Iris pigment epithelial cell (primary cell): ENCODE measurements around the gene STAG2.
A peak's percentile ranks its signal among the peaks of the same experiment; 100 is the strongest.

ENCODE experiments used
- DNase-seq: peaks from one replicate; pipeline ENCODE4 v3.0.0-alpha.2; 2011; ENCODE audit warnings: low read depth

Gene STAG2

DNA sequence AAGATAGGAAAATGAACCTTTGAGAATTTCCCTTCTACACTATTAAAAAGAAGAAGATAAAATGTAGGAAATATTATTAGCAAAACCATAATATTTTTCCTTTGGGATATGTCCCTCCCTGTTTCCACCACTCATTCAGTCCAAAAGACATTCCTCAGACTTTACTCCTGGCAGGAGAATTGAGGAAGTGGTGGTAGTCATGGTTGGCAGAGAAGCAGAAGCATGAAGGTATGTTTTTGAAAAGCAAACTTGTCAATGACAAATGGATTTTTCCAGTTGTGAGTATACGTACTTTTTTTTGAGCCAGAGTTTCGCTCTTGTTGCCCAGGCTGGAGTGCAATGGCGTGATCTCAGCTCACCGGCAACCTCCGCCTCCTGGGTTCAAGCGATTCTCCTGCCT lies 13.7 kb downstream of the STAG2 start:
- peak; percentile 24 for DNase-seq

DNA sequence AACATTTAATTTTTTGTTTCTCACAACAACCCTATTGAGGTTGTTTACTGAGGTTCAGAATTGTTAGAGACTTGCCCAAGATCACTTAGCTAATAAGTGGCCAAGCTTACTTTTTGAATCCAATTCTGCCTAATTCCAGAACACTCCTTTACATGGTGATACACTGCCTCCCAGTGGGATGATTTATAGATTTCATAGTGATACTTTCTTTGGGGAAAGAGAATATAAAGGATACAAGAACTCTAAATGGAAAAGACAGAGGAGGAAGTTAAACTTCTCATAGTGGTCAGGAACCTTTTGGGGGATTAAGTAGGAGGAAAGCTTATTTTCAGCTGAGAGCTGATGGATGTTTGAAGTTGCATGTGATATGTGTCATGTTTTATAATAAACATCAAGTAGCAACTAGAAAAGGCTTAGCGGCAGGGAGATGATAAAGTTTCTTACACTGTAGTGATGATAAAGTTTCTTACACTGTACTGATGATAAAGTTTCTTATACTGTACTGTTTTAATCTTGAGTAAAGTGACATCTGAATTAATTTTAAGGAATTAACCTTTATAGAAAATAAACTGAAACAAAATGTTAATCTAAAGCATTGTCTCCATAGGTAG lies 15.3 kb downstream of the STAG2 start:
- peak; percentile 47 for DNase-seq

DNA sequence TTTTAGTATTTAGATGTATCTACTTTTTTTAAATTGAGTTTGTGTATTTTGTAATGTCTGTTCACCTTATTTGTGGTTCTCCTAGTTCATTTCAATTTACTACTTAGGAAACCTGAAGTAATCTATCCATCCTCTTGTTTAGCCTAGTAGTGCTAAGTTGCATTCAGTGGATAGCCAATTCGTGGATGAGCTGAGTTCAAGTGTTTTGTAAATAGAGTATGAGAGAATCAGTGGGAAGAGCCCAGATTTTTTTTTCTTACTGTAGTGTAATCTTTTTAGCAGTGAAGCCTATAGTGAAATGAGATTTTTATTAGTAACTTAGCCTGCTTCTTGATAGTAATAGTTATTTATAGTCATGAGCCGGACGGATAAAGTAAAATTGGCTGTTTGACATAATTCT lies 21.7 kb downstream of the STAG2 start:
- no peak for DNase-seq

DNA sequence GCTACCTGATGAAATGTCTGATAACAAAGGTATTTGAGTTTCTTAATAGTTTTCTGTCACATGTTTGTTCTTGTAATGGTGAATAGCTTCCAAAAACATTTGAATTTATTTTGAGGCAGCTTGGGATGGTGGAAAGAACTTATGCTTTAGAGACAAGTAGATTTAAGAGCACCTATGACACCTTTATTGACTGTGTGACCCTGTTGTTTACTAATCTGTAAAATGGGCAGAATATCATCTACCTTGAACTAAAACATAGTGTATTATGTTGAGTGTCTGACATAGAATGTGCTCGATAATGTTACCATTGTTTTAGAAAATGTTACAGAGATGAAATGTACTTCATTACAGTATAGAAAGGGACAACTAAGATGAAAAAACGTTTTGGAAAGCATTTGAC lies 24.9 kb downstream of the STAG2 start:
- DNase-seq = no peak

DNA sequence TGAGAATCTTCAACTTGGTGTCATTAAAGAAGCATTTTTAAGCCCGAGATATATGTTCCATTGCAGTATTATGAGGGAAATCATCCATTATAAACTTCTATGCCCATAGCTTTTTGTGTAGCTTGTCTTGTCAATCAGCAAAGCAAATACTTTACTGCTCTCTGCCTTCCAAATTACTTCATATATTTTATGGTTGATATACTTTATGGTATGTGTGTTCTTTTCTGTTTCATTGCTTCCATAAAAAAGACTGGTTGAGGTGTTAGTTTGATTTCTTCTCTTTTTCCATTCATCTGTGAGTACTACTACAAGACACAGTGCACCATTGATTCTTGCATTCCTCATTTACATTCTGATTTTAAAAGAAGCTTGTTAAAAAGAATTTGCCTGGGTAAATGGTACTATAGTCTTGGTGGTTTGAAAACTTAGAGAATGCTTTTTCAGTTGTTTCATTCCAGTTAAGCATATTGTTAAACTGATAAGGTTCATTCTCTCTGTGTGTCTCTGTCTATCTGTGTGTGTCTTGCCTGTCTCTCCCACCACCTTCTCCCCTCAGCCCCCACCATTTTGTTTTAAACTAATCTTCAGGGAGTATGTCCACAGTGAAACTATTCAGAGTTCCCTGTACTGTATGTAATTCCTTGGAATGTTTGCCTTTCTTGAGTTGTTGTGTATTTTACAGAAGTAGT lies 27.1 kb downstream of the STAG2 start:
- DNase-seq = no peak

DNA sequence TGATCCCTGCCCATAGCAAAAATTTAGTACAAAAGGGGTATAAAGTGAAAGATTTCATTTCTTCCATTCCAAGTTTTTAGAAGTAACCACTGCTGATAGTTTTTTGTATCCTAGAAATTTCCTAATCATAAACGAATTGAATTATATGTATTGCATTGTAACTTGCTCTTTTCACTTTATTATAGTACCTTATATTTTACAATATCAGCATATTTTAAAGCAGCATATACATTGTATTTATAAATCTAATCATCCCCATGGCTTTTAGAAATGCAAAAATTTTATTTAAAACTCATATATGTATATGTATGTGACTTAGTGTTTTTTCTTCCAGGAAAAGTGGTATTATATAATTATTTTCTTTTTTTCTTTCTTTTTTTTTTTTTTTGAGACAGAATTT lies 27.7 kb downstream of the STAG2 start:
- DNase-seq = no peak

DNA sequence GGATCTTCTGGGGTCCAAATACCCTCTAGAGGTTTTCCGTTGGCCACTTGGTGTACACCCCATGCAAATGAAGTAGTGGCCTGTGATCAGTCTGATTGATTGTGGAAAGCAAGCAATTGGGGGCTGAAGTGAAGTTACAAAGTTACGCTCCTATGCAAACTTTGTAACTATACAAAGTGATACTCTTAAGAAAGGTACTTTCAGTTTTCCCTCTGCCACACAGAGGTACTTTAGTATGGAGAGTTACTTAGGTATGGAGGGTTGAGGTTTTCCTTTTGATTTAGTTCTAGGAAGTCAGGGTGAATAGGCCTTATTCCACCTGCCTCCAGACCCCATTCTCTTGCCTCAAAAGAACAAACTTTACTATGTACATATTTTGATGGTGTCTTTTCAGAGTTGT lies 28.7 kb downstream of the STAG2 start:
- no peak for DNase-seq

DNA sequence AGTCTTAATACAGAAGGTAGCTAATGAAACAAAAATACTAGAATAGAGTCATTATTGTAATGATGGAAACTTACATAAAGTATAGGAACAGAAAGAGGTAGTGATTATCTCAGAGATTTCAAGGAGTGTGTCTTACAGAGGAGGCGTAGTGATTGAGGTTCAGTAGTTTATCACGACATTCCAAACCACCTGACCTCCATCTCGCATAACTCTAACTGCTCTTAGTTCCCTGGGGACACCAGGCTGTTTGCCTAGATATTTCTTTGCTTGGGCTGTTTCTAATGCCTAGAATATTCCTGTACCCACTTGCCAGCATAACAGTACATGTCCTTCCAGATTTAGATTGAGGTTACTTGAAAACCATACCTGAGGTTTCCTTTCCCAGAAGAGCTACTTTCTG lies 29.1 kb downstream of the STAG2 start:
- no peak for DNase-seq

DNA sequence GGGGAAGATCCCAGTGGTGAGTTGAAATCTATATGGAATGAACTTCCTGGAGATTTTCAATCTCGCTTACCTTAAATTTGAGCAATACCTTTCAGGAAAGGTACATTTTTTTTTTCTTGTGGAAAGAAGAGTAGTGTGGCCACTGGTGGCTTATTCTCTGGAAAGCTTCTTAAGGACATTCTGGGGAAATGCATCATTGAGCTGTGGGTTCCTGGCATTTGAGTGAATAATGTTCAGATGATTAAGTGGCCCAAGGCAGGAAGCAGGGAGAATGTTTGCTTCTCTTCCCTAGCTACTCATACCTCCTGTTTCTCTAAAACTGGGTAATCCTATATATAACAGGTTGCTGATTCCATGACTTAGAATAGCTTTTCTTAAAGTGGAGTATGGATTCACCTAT lies 31.8 kb downstream of the STAG2 start:
- DNase-seq = peak; percentile 89

DNA sequence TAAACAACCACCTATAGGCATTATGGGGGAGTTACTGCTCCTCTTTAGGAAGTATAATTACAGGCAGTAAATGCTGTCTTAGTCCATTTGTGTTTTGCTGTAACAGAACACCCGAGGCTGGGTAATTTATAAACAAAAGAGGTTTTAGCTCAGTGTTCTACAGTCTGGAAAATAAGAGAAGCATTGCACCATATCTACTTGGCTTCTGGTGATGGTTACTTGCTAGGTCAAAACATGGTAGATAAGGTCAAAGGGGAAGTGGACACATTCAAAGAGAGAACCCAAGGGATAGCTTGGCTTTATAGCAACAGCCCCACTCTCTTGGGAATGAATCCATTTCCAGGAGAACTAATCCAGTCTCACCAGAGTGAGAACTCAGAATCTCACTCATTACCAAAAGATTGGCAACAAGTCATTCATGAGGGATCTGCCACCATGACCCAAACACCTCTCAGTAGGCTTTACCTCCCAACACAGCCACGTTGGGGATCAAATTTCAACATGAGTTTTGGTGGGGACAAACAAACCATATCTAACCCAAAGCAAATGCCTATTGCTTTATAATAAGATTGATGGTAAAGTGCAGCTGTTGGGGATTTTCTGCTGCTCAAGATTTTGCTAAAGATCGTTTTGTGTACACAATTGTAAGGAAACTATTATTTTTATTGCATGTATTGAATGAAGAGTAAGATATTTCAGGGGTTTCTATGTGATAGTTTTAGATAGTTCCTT lies 32.6 kb downstream of the STAG2 start:
- peak; percentile 65 for DNase-seq

DNA sequence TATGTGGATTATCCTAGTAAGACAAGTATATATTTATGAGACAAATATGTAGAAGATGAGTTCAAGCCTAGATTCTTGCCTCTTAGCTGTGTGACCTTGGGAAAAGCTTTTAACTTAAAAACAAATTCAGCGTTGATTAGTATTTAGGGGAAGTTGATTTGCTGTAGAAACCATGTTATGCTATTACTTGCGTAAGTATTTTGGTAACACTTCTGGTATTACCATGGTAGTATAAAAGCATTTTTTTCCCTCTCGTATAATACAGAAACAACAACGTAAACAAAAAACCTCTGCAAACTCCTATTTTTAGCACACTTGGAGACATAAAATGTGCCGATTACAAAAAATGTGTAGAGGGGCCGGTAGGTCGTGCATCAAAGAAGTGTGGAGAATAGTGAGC lies 33.2 kb downstream of the STAG2 start:
- no peak for DNase-seq

DNA sequence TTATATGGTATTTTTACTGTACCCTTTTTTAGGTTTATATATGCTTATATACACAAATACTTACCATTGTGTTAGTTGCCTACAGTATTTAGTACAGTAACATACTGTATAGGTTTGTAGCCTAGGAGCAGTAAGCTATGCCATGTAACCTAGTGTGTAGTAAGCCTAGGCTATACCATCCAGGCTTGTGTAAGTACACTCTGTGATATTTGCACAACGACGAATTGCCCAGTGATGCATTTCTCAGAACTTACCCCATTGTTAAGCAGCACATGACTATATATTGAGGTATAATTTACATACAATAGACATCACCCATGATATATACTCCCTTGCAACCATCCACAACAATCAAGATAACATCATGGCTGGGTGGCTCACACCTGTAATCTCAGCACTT lies 40.1 kb downstream of the STAG2 start:
- no peak for DNase-seq

DNA sequence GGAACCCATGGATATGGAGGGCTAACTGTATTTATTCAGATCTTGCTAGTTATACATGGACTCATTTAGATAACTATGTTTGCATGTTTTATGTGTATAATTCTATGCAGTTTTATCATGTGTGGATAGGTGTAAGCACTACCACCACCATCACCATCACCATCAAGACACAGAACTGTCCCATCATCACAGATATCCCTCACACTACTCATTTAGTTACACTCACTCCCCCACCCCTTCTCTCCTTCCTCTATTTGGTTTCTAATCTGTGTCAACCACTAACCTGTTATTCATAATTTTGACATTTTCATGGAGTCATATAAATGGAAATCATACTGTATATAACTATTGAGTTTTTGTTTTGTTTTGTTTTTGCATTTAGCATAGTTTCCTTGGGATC lies 43.7 kb downstream of the STAG2 start:
- no peak for DNase-seq

DNA sequence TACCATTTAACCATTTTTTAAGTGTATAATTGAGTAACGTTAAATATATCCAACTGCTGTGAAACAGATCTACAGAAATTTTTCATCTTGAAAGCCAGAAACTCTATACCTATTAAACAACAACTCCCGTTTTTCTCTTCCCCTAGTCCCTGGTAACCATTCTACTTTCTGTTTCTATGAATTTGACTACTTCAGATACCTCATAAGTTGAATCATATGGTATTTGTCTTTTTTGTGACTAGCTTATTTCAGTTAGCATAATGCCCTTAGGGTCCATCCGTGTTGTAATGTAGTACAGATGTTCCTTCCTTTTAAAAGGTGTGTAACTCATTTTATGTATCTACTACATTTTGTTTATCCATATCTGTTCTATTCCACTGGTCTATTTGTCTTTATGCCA lies 48.7 kb downstream of the STAG2 start:
- no peak for DNase-seq

DNA sequence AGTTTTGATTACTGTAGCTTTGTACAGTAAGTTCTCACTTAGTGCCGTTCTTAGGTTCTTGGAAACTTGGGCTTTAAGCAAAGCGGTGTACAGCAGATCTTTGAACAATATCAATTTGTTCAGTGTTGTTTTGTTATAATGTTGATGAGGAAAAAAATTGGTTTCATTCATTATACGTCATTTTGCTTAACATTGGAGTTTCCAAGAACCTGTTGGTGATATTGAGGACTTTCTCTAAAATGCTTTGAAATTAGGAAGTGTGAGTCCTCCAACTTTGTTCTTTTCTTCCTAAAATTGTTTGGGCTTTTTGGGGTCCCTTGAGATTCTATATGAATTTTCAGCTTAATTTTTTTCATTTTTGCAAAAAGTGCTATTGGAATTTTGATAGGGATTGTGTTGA lies 49.1 kb downstream of the STAG2 start:
- DNase-seq = no peak

DNA sequence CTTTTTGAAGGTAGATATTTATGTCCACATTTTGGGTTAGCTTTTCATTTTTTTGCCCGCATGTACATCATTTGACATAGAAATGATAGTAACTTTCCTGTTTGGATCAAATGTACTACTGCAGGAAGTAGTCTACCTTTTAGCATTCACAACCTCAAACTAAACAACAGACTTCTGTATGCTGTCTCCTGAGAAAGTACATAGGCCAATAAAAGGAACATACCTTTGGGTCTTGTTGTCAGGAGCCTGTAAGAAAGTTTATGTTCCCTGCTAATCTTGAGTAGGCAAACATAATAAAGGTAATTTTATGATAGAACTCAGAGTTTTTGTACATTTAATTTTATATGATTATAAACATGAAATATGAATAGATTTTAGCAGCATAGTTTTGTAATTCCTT lies 54.2 kb downstream of the STAG2 start:
- DNase-seq = no peak

DNA sequence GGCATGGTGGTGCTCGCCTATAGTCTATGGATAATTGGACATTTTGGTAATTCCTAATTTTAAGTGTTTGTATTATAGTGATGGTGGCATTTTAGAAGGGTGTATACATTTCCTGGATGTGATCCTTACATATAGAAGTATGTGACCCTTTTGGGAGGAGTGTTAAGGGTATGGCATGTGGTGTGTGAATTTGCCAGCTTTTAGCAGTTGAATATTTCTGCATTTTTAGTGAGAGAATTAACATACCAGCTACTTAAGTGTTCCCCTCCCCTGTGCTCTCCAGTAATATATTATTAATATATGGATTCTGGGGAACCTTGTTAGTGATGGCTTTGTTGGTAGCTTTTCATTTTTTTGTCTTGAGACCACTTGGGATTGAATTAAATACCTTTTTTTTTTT lies 55.3 kb downstream of the STAG2 start:
- DNase-seq = no peak

DNA sequence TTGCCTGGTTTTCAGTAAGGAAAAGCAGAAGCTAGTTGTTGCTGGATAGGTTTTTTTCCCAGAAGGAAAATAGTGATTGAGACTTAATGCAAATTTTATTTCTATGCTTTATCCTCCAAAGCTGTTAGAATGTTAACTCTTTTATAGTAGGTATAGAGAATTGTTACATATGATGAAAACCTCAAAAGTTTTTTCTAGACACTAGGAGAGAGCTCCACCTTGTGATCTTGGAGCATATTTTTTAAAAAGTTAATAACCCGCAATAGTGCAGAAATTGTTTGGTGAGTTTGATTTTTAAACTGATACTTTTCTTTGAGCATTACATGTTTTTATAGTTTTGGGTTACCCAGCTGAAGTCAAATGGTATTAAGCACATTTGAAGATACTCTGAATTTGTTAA lies 56.5 kb downstream of the STAG2 start:
- DNase-seq = no peak

DNA sequence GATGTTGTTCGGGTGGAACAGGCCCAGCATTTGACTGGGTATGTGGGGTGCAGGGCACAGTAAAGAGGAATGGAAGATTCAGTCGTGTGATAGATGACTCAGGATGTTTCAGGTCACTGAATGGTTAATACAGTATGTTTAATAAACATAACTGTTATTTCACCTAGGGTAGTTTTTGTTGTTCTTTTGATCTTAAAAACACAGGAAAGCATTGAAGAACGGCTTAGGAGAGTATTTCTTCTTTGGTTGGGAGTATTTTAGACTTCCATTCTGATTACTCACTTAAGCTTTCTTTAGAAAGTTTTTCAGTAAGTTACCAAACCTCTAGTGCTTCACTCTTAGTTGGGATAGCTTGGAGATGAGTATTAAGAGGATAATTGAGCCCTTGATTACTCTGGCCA lies 62.3 kb downstream of the STAG2 start:
- DNase-seq = peak; percentile 42

DNA sequence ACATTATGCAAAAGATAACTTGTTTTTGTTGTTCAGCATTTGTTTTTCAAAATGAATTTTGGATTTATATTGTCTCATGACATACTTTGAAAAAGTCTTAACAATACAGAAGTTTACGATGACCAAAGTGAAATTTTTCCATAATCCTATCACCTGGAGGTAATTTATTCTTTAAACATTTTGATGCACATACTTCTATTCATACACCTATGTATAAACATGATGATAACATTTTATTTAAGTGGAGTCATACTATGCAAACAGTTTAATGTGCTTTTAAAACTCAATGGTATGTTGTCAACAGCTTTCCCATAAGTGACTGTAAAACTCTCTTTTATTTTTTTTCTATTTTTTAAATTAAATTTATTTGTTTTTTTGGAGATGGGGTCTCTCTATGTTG lies 65.0 kb downstream of the STAG2 start:
- no peak for DNase-seq

DNA sequence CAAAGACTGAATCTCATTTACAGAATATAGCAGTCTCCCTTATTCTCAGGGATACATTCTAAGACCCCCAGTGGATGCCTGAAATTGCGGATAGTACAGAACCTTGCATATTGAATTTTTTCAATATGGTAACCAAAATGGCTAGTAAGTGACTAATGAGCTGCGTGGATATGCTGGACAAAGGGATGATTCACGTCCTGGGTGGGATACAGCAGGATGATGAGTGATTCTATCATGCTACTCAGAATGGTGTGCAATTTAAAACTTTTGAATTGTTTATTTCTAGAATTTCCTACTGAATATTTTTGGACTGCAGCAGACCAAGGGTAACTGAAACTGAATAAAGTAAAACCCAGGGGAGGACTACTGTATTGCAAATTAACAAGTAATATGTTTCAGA lies 66.7 kb downstream of the STAG2 start:
- peak; percentile 61 for DNase-seq

DNA sequence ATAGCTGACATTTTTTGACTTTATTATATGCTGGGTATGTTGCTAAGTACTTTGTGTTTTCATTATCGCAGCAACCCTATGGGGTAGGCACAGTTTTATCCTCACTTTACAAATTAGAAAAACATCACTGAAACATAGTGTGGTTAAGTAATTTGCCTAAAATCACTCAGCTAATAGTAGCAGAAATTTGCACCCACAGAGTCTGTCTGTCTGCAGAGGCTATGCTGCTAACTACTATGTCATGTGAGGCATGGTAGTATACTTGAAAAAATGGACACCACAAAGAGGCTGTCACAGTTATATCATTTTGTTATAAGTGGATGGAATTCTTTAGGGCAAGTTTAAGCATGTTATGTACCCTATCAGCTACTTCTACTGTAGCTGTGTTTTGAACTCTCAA lies 69.0 kb downstream of the STAG2 start:
- no peak for DNase-seq

DNA sequence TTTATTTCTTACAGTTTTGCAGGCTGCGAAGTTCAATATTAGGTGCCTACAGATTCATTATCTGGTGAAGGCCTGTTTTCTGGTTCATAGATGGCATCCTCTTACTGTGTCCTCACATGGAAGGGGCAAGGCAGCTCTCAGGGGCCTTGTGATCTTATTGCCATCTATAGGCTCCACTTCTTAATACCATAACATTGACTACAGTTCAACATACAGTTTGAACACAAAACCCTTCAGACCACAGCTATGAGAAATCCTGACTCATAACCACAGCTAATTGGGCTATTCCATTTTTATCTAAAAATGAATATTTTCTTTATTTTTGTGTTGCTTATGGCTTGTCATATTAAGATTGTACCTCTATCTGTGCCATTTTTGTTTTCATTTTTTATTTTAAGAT lies 72.3 kb downstream of the STAG2 start:
- peak; percentile 52 for DNase-seq

DNA sequence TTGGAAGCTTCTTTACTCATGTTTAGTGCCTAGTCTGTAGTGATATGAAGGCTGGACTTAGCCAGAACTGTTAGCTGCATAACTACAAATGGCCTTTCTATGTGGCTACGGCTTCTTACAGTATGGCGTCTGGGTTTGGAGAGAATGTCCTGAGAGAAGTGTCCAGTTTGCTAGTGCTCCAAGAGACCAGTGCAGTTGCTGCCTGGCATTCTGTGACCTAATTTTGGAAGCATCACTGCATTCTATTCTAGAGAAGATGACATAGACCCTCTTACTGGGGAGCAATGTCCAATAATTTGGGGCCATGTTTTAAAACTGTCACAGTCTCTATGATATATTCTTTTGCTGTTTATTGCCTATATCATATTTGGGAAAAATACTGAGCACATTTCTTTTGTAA lies 74.2 kb downstream of the STAG2 start:
- no peak for DNase-seq
